ENCODE results near the gene RPS21.
A peak's percentile ranks its signal among the peaks of the same experiment; 100 is the strongest.
"Not testable (repeated sequence)": the region's sequence is repeated elsewhere in the genome, so short reads cannot be mapped to it uniquely, and the experiment has no call there.

The RPS21 gene

DNA sequence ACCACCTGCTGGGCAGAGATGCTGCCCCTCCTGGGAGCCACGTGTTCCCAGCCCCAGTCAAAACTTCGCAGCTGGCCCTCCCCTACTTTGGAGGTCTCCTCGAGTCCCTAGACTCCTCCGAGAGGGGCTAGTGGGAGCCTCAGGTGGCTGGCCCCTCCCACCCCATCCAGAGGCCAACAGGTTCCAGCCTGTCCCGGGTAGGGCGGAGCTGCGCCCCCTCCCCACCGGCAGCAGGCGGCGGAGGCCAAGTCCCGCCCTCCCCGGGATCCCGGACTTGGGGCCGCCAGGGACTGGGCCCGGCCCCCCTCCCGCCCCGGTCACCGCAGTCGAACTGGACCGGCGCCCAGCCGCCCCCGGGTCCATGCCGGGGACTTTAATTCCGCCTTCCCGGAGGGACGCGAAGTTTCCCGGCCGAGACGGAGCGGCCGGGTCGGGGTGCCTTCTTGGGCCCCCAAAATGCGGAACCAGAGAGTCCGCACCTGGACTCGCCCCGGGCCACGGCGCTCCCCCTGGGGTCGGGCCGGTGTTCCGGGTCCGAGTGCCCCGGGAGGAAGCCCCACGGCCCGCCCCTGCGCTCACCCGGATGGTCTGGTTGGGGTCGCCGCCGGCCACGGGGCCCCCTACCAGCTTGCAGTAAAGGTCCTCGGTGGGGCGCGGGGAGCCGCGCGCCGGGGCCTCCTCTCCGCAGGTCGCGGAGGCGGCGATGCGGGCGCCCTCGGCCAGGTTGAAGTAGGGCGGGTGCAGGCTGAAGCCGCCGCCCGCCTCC is 20.4 kb upstream of the RPS21 start:
- DNase-seq: no peak

DNA sequence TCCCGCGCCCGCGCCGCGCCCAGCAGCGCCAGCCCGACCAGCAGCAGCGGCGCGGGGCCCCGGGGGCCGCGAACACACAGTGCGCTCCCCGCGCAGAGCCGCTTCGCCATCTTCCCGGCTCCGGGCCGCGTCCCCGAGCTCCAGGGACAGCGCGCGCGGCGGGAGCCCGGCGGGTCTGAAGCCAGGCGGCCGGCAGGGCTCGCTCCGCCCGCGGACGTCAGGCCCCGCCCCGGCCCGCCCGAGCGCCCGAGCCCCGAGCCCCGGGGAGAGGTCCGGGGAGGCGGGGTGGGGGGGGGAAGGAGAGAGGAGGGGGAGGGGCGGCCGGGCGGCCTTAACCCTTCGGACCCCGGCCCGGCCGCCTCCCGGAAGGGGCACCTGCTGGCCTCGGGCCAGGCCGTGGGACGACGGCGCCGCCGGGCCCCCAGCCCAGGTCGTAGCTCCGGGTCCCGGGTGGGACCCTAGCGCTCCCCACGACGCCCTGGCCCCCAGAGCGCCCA is 19.7 kb upstream of the RPS21 start, which contains the start of gene LAMA5:
TSS of gene LAMA5 (minus strand) at position 177 of the 497 bp plus-strand sequence. CDS start at position 110, 67 bp downstream.
- DNase-seq: no peak

- peak; percentile 79 for DNase-seq
These were observed 19.1 kb upstream of the RPS21 start for GRCh38 chr20:62367633-62368391.

- DNase-seq: peak; percentile 57
These were observed 18.4 kb upstream of the RPS21 start for GRCh38 chr20:62368392-62368975.

DNA sequence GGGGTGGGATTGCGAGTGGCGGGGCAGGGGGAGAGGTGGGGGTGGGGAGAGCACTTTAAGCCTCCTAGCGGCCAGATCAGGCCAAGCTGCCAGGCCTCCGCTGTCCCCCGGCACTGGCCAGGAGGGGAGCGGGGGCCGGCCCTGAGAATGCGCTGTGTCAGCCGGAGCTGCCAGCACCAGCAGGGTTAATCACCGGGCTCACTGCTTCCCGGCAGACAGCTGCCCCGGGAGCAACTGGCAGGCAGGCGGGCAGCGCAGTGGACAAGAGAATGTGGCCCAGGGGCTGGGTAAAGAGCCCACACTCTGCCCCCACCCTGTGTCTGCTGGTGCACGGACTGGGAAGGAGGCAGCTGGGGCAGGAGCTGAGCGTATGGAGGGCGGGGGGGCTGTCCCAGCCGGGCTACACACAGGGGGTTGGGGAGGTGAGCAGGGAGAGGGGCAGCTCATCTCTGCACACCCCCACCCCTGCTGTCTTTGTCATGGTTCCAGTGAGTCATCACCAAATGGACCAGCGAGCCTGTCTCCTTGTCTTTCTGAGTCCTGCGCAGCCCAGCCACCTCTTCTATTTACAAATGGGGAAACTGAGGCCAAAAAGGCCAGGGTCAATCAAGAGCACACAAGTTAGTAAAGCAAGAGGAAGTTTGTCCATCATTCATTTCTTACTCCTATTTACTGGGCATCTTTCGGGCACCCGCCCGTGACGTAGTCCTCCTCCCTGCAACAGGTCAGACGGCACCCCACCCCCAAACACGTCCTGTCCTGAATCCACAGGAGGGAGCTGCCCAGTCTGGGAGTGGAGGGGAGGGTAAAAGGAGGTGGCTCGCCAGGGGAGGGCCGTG is 17.7 kb upstream of the RPS21 start:
- DNase-seq: peak; percentile 81

GRCh38 chr20:62369815-62370114 is 17.1 kb upstream of the RPS21 start:
- no peak for DNase-seq

GRCh38 chr20:62370115-62370806 is 16.6 kb upstream of the RPS21 start:
- no peak for DNase-seq

DNA sequence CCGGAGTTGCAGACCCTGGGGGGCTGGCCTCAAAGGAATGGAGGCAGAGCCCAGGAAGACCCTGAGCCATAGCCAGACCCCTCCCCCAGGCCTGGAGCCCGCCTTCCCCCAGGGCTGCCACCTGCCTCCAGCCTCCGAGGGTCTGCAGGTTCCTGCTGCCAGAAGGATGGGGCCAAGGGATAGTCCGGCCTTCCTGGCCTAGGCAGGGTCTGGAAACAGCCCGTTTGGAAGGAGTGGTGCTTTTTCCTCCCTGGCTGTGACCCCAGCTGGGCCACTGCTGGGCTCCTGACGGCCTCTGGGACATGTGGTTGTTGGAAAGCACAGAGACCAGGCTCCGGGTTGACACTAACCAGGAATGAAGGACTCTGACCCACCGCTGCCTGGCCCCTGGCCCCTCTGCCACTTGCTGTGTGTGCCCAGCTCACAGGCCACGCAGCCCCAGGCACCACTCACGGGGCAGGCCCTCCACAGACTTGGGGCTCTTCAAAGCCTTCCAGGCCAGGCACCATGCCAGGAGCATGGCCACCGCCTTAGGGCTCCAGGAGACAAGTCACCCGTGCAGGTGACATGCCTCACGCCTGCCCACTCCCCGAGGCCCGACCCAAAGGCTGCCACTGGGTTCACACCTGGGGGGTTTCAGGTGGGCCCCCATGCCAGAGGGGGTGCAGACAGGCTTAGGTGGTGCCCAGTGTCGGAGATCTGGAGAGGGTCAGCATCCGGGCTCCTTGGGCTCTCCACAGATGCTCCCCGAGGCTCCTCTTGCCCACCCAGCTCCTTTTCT is 15.9 kb upstream of the RPS21 start:
- no peak for DNase-seq

- no peak for DNase-seq
These were observed 15.3 kb upstream of the RPS21 start for GRCh38 chr20:62371588-62372041.

- DNase-seq: no peak
These were observed 14.6 kb upstream of the RPS21 start for GRCh38 chr20:62372042-62372993.

GRCh38 chr20:62373631-62374179 is 13.2 kb upstream of the RPS21 start:
- not testable (repeated sequence) for DNase-seq

GRCh38 chr20:62374331-62375152 is 12.4 kb upstream of the RPS21 start:
- no peak for DNase-seq

GRCh38 chr20:62376112-62377063 is 10.5 kb upstream of the RPS21 start:
- peak; percentile 79 for DNase-seq

GRCh38 chr20:62377064-62377461 is 9.8 kb upstream of the RPS21 start:
- no peak for DNase-seq

GRCh38 chr20:62377615-62378178 is 9.2 kb upstream of the RPS21 start:
- no peak for DNase-seq

- no peak for DNase-seq
These were observed 8.7 kb upstream of the RPS21 start for GRCh38 chr20:62378215-62378614.

GRCh38 chr20:62381202-62381797 is 5.6 kb upstream of the RPS21 start:
- DNase-seq: no peak
